ENCODE measurements around the gene RASD1.
"Not testable (repeated sequence)": the region's sequence is repeated elsewhere in the genome, so short reads cannot be mapped to it uniquely, and the experiment has no call there.

Gene RASD1

DNA sequence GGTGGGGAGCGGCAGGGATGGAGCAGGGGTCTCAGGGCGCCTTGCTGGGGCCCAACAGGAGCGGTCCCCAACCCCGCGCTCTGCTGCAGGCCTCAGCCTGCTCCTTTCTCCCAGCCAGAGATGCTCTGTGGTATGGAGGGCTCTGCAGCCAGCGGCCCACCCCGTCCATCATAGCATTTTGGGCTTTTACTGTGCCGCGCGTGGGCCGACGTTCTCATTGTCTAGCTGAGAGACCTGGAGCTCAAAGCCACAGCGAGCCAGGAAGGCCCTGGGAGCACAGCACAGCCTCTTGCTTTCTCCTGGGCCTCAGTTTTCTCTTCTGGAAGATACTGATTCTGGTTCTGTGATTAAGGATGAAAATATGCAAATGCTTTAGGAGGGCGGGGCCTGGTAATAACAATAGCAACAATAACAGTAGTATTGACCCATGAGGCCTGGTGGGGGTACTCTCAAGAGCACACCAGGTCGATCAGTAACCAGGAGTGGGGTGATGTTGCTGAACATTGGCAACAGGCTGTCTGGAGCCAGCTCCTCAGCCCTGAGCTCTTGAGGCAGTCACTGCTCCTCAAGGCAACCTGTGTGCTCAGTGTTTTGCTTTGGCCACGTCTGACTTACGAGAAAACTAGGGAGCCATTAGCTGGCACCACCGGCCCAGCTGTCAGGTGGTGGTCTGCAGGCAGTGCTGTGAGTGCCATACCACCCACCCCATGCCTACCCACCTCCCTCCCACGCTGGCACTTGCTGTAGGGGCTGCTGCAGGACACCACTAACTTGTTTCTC lies 1.1 kb upstream of the RASD1 start:
- DNase-seq (ENCODE audit: low read depth) = no peak

- DNase-seq (ENCODE audit: low read depth) = no peak
Measured at GRCh38 chr17:17495536-17496188, 533 bp downstream of the RASD1 start.

DNA sequence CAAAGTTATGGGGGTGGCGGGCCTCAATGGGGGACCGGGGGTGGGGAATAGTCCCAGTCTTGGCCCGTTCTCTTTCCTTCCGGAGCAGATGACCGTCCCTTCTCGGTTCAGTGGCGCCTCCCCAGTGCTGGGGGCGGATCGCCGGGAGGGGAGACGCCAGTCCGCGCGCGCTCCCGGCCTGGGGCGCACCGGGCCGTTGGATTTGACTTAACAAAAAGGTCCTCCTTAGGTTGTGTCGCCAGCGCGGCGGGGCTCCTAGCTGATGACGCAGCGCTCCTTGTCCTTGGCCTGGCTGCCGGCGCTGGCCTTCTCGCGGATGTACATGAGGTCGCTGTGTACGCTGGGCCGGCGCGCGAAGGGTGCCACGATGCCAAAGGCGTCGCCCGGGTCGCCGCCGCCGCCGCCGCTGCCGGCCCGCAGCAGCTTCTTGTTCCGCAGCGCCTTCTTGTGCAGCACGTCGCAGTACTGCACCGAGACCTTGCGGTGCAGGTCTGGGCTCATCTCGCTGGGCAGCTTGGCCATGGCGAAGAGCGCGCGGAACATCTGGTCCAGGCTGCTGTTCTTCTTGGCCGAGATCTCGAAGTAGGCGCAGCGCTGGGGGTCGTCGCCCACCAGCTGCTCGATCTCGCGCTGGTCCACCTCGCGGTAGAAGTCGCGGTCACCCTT lies 1.2 kb downstream of the RASD1 start:
- no peak for DNase-seq (ENCODE audit: low read depth)

GRCh38 chr17:17494499-17494869 lies 1.7 kb downstream of the RASD1 start:
- DNase-seq (ENCODE audit: low read depth) = no peak

DNA sequence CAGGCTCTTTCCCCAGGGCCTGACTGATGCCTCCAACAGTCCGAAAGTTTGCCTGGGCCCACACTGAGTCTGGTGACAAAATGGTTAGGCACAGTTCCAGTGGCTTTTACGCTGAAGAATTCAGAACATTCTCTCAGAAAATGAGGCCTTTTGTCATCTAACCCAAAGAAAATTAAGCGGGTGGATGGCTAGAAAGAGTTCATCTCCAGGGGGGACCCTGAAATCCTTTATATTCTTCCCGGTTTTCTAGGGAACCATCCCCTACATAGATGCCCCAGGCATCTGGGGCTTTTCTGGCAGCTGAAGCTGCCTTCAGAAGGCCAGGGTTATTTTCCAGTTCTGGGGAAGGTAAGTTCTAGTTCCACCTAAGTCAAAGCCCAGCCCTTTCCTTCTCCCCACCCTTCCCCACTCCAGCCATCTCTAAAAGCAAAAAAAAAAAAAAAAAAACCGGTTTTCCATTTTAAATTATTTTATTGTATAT lies 2.2 kb downstream of the RASD1 start:
- DNase-seq (ENCODE audit: low read depth) = no peak

DNA sequence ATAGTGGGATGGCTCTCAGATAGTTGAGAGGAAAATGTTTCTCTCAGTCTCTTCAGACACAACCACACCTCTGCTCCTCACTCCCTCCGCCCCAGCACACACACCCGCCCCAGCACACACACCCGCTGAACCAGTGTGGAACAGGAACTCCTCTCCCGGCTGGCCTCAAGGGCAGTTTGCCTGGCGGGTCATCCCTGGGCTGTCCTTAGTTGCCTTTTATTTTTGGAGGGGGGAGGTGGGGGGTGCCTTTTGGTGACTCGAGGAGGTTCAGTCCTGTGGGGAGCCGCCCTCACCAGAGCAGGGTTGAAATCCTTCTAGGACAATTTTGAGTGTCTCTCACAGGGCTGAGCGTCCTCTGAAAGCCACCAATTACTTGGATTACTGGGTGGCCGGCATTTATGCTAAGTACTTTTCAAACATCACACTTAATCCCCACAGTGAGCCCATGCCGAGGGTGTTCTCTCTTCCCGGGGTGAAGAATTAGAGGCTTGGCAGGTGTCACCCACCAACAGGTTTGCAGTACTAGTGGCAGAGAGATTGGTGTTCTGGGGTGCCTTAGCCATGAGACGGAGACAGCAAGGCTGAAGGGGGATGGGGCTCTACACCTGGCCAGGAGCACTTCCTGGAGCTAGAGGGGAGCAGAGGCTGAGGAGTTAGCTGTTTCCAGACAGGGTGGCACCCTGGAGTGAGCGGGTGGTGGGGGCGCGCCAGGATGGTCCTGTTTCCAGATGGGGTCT lies 2.8 kb downstream of the RASD1 start:
- DNase-seq (ENCODE audit: low read depth) = no peak

GRCh38 chr17:17492571-17492970 lies 3.6 kb downstream of the RASD1 start:
- DNase-seq (ENCODE audit: low read depth) = no peak

DNA sequence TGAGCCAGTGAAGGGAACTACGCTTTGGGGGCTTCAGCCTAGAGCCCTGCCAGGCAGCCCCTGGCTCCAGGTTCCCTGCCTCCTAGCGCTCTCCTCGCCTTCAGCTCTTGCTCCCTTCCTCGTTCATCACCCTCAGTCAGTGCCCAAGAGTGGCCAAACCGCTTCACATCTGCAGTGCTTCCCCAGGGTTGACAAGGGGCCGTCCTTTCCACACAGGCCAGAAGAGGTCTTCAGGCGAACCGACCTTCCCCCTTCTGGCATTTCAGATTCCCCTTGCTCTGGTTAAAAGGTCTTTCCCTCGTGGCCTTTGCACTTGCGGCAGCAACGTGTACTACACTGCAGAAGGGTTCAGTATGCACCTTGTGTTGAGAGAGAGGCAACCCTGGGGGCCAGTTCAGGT lies 4.1 kb downstream of the RASD1 start:
- DNase-seq (ENCODE audit: low read depth) = no peak

DNA sequence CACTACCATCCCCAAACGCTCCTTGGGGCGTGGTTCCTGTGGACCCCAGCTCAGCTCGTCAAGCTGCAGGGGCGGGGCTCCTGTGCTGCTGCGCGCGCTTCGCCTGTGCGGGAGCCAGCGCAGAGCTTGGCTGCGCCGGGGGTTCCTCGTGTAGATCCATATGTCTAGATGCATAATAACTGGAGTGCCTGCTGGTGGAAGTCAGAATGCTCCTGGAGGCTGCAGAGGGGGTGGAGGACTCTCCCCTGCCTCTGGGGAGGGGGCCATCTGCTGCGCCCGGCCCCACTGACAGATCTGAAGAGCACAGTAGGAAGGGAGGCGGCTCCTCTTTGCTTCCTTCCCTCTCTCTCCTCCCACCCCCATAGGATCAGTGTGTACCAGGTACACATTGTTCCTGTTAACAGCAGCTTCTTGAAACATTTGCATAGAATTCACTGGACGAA lies 4.6 kb downstream of the RASD1 start:
- no peak for DNase-seq (ENCODE audit: low read depth)

- no peak for DNase-seq (ENCODE audit: low read depth)
Measured at GRCh38 chr17:17491031-17491471, 5.1 kb downstream of the RASD1 start.

GRCh38 chr17:17487998-17488397 lies 8.2 kb downstream of the RASD1 start:
- DNase-seq (ENCODE audit: low read depth) = no peak

- DNase-seq (ENCODE audit: low read depth) = not testable (repeated sequence)
Measured at GRCh38 chr17:17486416-17486815, 9.8 kb downstream of the RASD1 start.

DNA sequence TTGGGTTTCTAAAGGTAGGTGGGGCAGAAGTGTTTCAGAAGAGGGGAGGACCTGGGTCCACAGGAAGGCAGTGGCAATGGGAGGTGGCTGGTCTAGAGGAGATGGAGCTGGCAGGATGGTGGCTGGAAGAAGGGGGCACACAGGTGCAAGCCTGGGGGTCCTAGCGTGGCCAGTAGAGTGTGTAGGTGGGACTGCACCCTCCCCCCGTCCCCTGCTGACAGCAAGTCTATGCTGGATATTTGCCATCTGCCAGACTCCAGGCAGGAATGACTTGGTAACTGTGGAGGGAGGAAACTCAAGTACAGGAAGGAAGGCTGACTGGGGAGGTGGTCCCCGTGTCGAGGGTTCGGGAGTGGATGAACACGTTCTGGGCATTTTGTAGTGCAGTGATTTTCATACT lies 10.8 kb downstream of the RASD1 start:
- no peak for DNase-seq (ENCODE audit: low read depth)

DNA sequence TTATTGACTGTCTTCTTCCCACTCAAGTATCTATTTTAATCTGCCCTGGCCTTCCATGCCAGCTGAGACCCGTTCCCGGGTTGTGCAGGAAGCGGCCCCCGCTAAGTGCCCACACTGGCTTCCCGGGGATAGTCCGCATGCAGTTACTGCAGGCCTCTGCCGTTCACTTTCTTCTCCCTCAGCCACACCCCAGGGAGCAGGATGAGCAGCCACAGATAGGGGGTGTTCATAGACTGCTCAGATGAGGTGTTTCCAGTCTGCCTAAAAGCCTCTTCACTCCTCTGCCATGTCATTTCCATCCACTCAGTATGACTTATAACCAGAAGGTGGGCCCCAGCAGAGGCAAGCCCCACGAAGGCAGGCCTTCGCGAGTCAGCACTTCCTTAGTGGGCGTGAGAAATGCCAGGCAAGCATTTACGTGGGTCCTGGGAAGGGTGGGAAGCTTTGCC lies 11.7 kb downstream of the RASD1 start:
- DNase-seq (ENCODE audit: low read depth) = no peak

- no peak for DNase-seq (ENCODE audit: low read depth)
Measured at GRCh38 chr17:17481860-17482259, 14.3 kb downstream of the RASD1 start.

DNA sequence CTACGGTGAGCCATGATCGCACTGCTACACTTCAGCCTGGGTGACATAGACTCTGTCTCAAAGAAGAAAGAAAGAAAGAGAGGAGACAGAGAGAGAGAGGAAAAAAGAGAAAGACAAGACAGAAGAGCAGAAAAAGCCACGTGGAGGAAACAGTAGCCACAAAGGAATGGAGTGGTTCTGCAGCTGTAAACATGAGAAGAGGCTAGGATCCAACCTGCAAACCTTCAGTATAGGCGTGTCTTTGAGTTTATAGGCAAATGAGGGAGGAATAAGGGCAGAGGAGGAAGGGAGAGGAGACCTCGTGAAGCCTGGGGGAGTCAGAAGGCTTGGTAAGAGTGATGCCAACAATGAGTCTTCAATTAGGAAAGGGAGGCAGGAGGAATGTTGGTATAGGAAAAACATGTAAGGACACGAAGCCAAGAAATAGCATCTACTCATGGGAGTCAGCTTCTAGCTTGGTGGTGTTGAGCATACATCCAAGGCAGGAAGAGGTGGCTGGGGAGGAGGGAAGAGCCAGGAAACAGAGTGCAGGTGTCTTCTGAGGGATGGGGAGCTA lies 15.5 kb downstream of the RASD1 start:
- DNase-seq (ENCODE audit: low read depth) = no peak

DNA sequence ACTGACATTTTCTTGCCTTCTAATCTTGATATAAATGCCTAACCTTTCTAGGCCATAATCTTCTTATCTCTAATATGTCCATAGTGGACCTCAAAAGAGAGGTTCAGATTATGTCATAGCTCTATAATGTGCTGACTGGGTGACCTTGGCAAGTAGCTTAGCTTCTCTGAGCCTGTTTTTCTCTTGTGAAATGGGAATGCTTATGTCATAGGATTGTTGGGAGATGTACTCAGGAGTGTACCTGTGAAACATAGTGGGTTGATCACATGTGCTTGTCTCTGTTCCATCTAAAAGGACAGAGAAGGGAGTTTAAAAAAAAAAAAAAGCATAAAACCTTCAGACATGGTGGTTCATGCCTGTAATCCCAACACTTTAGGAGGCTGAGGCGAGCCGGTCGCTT lies 17.0 kb downstream of the RASD1 start:
- no peak for DNase-seq (ENCODE audit: low read depth)

DNA sequence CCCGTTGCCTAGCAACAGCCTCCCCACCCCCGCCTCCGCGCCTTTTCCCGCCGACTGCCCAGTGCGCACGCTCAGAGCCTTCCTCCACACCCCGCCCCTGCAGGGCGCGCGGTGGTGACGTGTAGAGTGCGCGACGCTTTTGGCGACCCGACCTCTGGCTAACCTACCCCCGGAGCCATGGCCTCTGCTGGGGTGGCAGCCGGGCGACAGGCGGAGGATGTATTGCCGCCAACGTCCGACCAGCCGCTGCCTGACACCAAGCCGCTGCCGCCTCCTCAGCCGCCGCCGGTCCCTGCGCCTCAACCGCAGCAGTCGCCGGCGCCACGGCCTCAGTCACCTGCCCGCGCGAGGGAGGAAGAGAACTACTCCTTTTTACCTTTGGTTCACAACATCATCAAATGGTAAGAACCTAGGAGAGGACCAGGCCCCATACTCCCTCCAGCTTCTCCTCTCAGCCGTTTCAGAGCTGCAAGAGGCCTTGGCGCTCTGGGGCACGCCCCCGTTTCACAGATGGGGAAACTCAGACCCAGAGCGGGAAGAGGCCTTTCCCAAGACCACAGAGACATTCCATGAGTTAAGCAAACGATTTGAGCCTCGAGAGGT lies 19.2 kb downstream of the RASD1 start, which contains the start of gene MED9:
Gene MED9 (plus strand): TSS at position 136 of the 603 bp plus-strand sequence. CDS start 42 bp downstream, at position 178.
- DNase-seq (ENCODE audit: low read depth) = no peak

DNA sequence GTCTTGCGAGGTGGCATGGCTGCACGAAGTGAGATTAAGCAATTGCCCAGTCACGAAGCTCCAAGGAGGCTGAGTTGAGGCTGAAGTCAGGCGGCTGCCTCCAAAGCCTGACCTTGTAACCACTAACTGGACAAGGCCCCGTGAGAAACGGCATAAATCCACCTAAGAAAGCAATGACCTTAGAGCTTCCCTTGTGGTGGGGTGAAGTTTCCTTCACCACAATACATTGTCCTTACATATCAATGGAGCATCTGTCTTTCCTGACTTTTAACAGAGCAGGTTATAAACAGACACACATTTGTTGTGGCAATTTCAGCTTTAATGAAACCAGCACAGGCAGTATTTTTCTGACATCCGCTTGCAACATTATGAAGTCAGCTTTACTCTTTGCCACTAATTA lies 21.9 kb downstream of the RASD1 start:
- DNase-seq (ENCODE audit: low read depth) = no peak

DNA sequence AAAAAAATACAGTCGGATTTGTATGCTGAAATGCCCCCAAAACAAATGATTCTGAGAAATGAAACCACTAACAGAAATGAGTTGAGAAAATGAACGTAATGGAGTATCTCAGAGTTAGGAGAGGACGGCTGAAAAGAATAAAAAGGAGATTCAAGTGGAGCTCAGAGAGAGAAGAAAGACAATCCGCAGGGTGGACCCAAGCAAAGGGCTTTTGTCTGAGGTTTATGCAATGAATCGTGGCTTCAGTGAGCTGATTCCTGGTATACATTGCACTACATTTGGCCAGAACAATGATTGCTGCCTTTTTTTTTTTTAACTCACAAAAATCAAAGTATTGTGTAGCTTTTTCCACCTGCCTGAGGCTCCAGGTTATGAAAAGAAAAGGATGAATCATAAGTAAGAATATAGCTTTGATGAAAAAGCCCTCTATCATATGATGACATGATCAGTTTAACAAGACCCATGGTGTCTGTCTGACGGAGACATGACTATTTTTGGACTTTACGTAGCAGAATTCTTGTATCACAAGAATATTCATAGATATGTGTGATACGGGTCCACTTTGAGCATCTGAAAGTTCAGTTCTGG lies 23.8 kb downstream of the RASD1 start:
- no peak for DNase-seq (ENCODE audit: low read depth)

GRCh38 chr17:17469996-17470395 lies 26.2 kb downstream of the RASD1 start:
- DNase-seq (ENCODE audit: low read depth) = no peak

All from GM04503 (cell line).